IMR-90 (cell line): ENCODE data around the gene TPSD1. TPM values are rescaled to one million over a fixed set of nuclear protein-coding genes. Genes with fewer than 3 reads are reported as not detected.

Experiments used
- ATAC-seq: fragments of 200-7000 bp; cut with Tn5 transposase; 2 replicates; pipeline ENCODE4 v1.9.1; 2020; ENCODE audit warnings: low read depth, mild to moderate bottlenecking, moderate library complexity
- BruUV-seq: library from RNA; stranded (reverse); fragments of 400-500 nt; replicated peaks from 2 replicates; lab custom pipeline; 2021; lab: Mats Ljungman, UMichigan
- CTCF ChIA-PET: fragments of 300-600 bp; formaldehyde crosslinking; extraction: SDS; loops from one replicate; lab custom pipeline; 2021; ENCODE audit warnings: antibody characterized with exemption; lab: Yijun Ruan, JAX
- POLR2A ChIA-PET: fragments of 300-600 bp; sonication (Branson Sonifier 250); formaldehyde crosslinking; loops from one replicate; lab custom pipeline; 2022; ENCODE audit warnings: antibody characterized with exemption; ENCODE audit not compliant: unreplicated experiment; lab: Charles Lee
- DNase-seq: peaks from one replicate; pipeline ENCODE4 v3.0.0; 2013
- H2AFZ ChIP-seq: replicated peaks from 2 replicates; pipeline ENCODE3; 2013; ENCODE audit warnings: low read length, mild to moderate bottlenecking; ENCODE audit not compliant: poor library complexity
- H2AK5ac ChIP-seq: 2 replicates; pipeline ENCODE4 v1.6.1; 2013; ENCODE audit warnings: low read depth, low read length, inconsistent platforms
- H2AK9ac ChIP-seq: replicated peaks from 2 replicates; pipeline ENCODE3; 2013; ENCODE audit warnings: mild to moderate bottlenecking, low read depth, low read length, moderate library complexity; ENCODE audit not compliant: poor library complexity
- H2BK120ac ChIP-seq: 2 replicates; pipeline ENCODE4 v1.6.1; 2013; ENCODE audit warnings: low read depth, low read length, inconsistent platforms
- H2BK15ac ChIP-seq: 3 replicates; pipeline ENCODE4 v1.6.1; 2013; ENCODE audit warnings: low read depth, low read length, inconsistent platforms
- H2BK20ac ChIP-seq: 2 replicates; pipeline ENCODE4 v1.6.1; 2013; ENCODE audit warnings: low read depth, mild to moderate bottlenecking, inconsistent platforms, low read length, moderate library complexity
- H2BK5ac ChIP-seq: 2 replicates; pipeline ENCODE4 v1.6.1; 2013; ENCODE audit warnings: mild to moderate bottlenecking, low read depth, low read length, inconsistent platforms; ENCODE audit not compliant: poor library complexity, severe bottlenecking
- H3K14ac ChIP-seq: replicated peaks from 2 replicates; pipeline ENCODE4 v1.6.1; 2013; ENCODE audit warnings: low read depth, low read length, inconsistent platforms
- H3K18ac ChIP-seq: 2 replicates; pipeline ENCODE4 v1.6.1; 2013; ENCODE audit warnings: low read depth, low read length, control low read depth
- H3K23ac ChIP-seq: 2 replicates; pipeline ENCODE4 v1.6.1; 2013; ENCODE audit warnings: low read depth, low read length, inconsistent platforms
- H3K27ac ChIP-seq: 2 replicates; pipeline ENCODE4 v1.5.1; 2013; ENCODE audit warnings: mild to moderate bottlenecking, control low read depth, low read length; ENCODE audit not compliant: insufficient read depth
- H3K27me3 ChIP-seq: 2 replicates; pipeline ENCODE4 v1.6.1; 2013; ENCODE audit warnings: low read length; ENCODE audit not compliant: control insufficient read depth, insufficient read depth
- H3K36me3 ChIP-seq: 2 replicates; pipeline ENCODE4 v1.6.1; 2013; ENCODE audit warnings: low read length, mixed read lengths; ENCODE audit not compliant: control insufficient read depth, insufficient read depth
- H3K4ac ChIP-seq: 2 replicates; pipeline ENCODE4 v1.6.1; 2013; ENCODE audit warnings: low read depth, low read length, inconsistent platforms
- H3K4me1 ChIP-seq: 2 replicates; pipeline ENCODE4 v1.6.1; 2013; ENCODE audit warnings: low read length, mixed read lengths; ENCODE audit not compliant: control insufficient read depth, insufficient read depth
- H3K4me2 ChIP-seq: 2 replicates; pipeline ENCODE4 v1.6.1; 2013; ENCODE audit warnings: low read depth, mild to moderate bottlenecking, control low read depth, low read length, moderate library complexity
- H3K4me3 ChIP-seq: 2 replicates; pipeline ENCODE4 v1.5.1; 2013; ENCODE audit warnings: low read depth, mild to moderate bottlenecking, control low read depth, low read length, moderate library complexity; ENCODE audit not compliant: insufficient read depth
- H3K56ac ChIP-seq: 2 replicates; pipeline ENCODE4 v1.6.1; 2013; ENCODE audit warnings: low read length, inconsistent platforms; ENCODE audit not compliant: insufficient read depth; ENCODE audit errors: extremely low read depth
- H3K79me1 ChIP-seq, 2 experiments: 2 replicates each; pipeline ENCODE4 v1.6.1; 2013; ENCODE audit warnings: low read length in 2 of 2, inconsistent platforms in 1 of 2, low read depth in 1 of 2
- H3K9ac ChIP-seq: 2 replicates; pipeline ENCODE4 v1.6.1; 2013; ENCODE audit warnings: low read depth, low read length, control low read depth
- H3K9me1 ChIP-seq: 2 replicates; pipeline ENCODE4 v1.6.1; 2013; ENCODE audit warnings: low read length, inconsistent platforms; ENCODE audit not compliant: insufficient read depth
- H3K9me3 ChIP-seq: 2 replicates; pipeline ENCODE4 v1.6.1; 2013; ENCODE audit warnings: low read length; ENCODE audit not compliant: control insufficient read depth, insufficient read depth
- H4K20me1 ChIP-seq: 2 replicates; pipeline ENCODE4 v1.6.1; 2013; ENCODE audit warnings: low read length, inconsistent platforms; ENCODE audit not compliant: insufficient read depth
- H4K5ac ChIP-seq: 2 replicates; pipeline ENCODE4 v1.6.1; 2013; ENCODE audit warnings: mild to moderate bottlenecking, low read depth, low read length, control low read depth
- H4K8ac ChIP-seq, 2 experiments: 2 replicates each; pipeline ENCODE4 v1.6.1; 2013; ENCODE audit warnings: low read depth in 2 of 2, low read length in 2 of 2, control low read depth in 1 of 2, inconsistent platforms in 1 of 2
- H4K91ac ChIP-seq: 2 replicates; pipeline ENCODE4 v1.6.1; 2013; ENCODE audit warnings: low read depth, low read length, inconsistent platforms; ENCODE audit not compliant: insufficient read depth
- BHLHE40 ChIP-seq: fragments of 150-350 bp; IDR thresholded peaks from 2 replicates; pipeline ENCODE4 v1.6.1; 2016; ENCODE audit warnings: mild to moderate bottlenecking, low read depth, low read length
- CHD1 ChIP-seq: IDR thresholded peaks from 2 replicates; pipeline ENCODE4 v1.6.1; 2012; ENCODE audit warnings: low read depth, low read length, improper control_type of control experiment
- MAFK ChIP-seq: IDR thresholded peaks from 2 replicates; pipeline ENCODE4 v1.6.1; 2012; ENCODE audit warnings: low read depth, low read length, improper control_type of control experiment
- MAZ ChIP-seq: IDR thresholded peaks from 2 replicates; pipeline ENCODE4 v1.6.1; 2012; ENCODE audit warnings: low read depth, mild to moderate bottlenecking, low read length, improper control_type of control experiment, moderate library complexity, borderline replicate concordance
- MXI1 ChIP-seq: IDR thresholded peaks from 2 replicates; pipeline ENCODE4 v1.6.1; 2012; ENCODE audit warnings: low read depth, mild to moderate bottlenecking, low read length, moderate library complexity, borderline replicate concordance
- RAD21 ChIP-seq: IDR thresholded peaks from 2 replicates; pipeline ENCODE4 v1.6.1; 2012; ENCODE audit warnings: low read length, improper control_type of control experiment
- RFX5 ChIP-seq: IDR thresholded peaks from 2 replicates; pipeline ENCODE4 v1.8.0; 2012; ENCODE audit warnings: low read depth, mild to moderate bottlenecking, low read length, moderate library complexity
- SMC3 ChIP-seq: fragments of 150-350 bp; IDR thresholded peaks from 2 replicates; pipeline ENCODE4 v1.6.1; 2016; ENCODE audit warnings: low read depth, mild to moderate bottlenecking, antibody characterized with exemption, low read length, moderate library complexity
- WGBS, 2 experiments: methylation state at CpG; one replicate each; pipeline versions ENCODE4 v1.1.5 to v1.1.7; 2013; ENCODE audit warnings: missing lambda C conversion rate in 2 of 2; ENCODE audit not compliant: insufficient read length in 1 of 2; ENCODE audit errors: extremely low coverage in 2 of 2; 5-methylcytosine and 5-hydroxymethylcytosine counted together
- dilution Hi-C: fragments of 300-500 bp; cut with HindIII; formaldehyde crosslinking; loops from one replicate; pipeline ENCODE4 v1.14.3; 2018; ENCODE audit warnings: low sequenced_read_pairs; ENCODE audit not compliant: unreplicated experiment
- in situ Hi-C: fragments of 300-500 bp; cut with MboI; formaldehyde crosslinking; loops from 3 replicates; pipeline ENCODE4 v1.14.3; 2019; ENCODE audit warnings: low sequenced_read_pairs, inconsistent platforms, mixed read lengths
- intact Hi-C: fragments of 100-400 bp; cut with micrococcal nuclease; formaldehyde crosslinking; loops from 2 replicates; pipeline ENCODE4 v1.10.0; 2022
- polyA plus RNA-seq, 3 experiments: library from polyadenylated mRNA; depleted of rRNA; stranded (reverse); fragments of >200 nt; gene quantifications; 2 replicates each; pipeline ENCODE4 v1.2.3, GENCODE V29; 2012; ENCODE audit warnings: low replicate concordance in 1 of 3
- total RNA-seq: library from RNA; depleted of rRNA; stranded (reverse); fragments of >200 nt; gene quantifications from 2 replicates; pipeline ENCODE4 v1.2.3, GENCODE V29; 2012

The TPSD1 gene
- total and polyA plus RNA-seq, 2 of the 4 experiments (the other 2 are of a cell fraction) = not detected

GRCh38 chr16:1275791-1276579 lies 20.1 kb downstream of the TPSD1 start:
- no peaks in the 10 kb centered on the region for H4K20me1 ChIP-seq
- peaks cover 51% of the 10 kb centered on the region for H3K27me3 ChIP-seq
- DNase-seq = no peak
- ChIA-PET CTCF (no interaction called here), POLR2A (no interaction called here)
- H2BK120ac ChIP-seq = no peak overlapping the region
- no peak overlapping the region for H2AK9ac ChIP-seq
- H3K23ac ChIP-seq = no peak overlapping the region
- no peak overlapping the region for H3K4me3 ChIP-seq
- no peak overlapping the region for H2AK5ac ChIP-seq
- no peak overlapping the region for H2AFZ ChIP-seq
- intact Hi-C loops = no loop called here
- H3K4me2 ChIP-seq = no peak overlapping the region
- TF ChIP-seq RFX5 (no peak), MAZ (no peak), SMC3 (no peak), BHLHE40 (no peak), CHD1 (no peak), MXI1 (no peak), RAD21 (no peak), MAFK (no peak)
- BruUV-seq = no TSS peak
- no peak overlapping the region for H4K5ac ChIP-seq
- H3K27ac ChIP-seq = no peak overlapping the region
- H3K4me1 ChIP-seq = no peaks in the 10 kb centered on the region
- no peak overlapping the region for H2BK20ac ChIP-seq
- H3K36me3 ChIP-seq = no peaks in the 10 kb centered on the region
- ATAC-seq = no peak
- dilution Hi-C loops = no loop called here
- H3K14ac ChIP-seq = no peak overlapping the region
- H3K4ac ChIP-seq = no peak overlapping the region
- in situ Hi-C loops = no loop called here
- no peaks in the 10 kb centered on the region for H3K9me1 ChIP-seq
- no peak overlapping the region for H3K9ac ChIP-seq
- no peak overlapping the region for H4K8ac ChIP-seq
- no peak overlapping the region for H3K56ac ChIP-seq
- WGBS, 2 experiments = 40% methylated on average over 1 of the region's 30 CpGs; no CpG with 5 or more reads in 1 of the 2 experiments
- no peak overlapping the region for H2BK5ac ChIP-seq
- no peak overlapping the region for H3K18ac ChIP-seq
- no peak overlapping the region for H4K91ac ChIP-seq
- no peaks in the 10 kb centered on the region for H3K79me1 ChIP-seq
- H2BK15ac ChIP-seq = no peak overlapping the region
- H3K9me3 ChIP-seq = peaks cover 2% of the 10 kb centered on the region; the same call in 1 of the 2 replicates
